HG02973 (cell line): Measurements from ENCODE around the gene TRAF7.
A peak's percentile ranks its signal among the peaks of the same experiment; 100 is the strongest.
"Not testable (repeated sequence)": the region's sequence is repeated elsewhere in the genome, so short reads cannot be mapped to it uniquely, and the experiment has no call there.

ENCODE experiments used
- ATAC-seq: cut with Tn5 transposase; IDR thresholded peaks from one replicate; pipeline ENCODE4 v1.9.1; 2021; ENCODE audit warnings: moderate library complexity; ENCODE audit not compliant: unreplicated experiment

Gene TRAF7

DNA sequence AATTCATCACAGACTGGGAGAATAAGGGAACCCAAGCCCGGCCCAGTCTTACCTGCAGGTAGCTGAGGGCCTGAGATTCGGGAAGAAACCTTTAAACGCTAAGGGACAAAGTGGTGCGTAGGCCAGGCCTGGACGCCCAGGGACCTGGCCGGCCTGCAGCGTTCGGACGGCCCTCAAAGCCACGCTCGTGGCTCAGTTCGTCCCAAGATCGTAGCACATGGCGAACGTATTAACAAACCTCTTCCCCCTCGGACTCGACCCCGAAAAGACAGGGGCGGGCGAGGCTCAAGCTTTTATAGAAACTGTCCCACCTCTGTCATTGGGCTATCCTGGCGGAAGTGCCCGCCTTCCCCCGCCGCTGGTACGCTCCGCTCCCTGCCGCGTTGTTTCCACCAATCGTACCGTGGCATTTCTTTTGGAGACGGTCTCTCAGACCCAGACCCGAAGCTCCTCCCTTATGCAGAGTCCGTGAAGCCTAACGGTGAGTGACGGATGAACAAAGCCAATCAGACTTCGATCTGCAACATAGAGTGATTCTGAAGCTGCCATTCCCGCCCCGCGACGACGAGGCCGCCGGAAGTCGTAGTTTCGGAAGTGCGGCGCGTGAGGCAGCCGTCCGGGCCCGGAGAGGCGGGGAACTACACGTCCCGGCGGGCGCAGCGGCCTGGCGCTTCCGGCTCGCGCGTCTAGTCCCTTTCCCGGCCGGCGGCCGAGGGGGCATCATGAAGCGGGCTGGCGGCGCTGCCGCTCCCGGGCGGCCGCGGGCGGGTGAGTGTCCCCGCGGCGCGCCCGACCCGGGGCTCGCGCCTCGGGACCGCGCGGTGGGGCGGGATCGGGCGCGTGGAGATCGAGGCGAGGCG lies at the start of gene TRAF7:
Gene TRAF7 (plus strand): TSS at position 692 of the 860 bp plus-strand sequence. CDS start 8,139 bp downstream, outside the sequence.
- ATAC-seq: peak; percentile 77

DNA sequence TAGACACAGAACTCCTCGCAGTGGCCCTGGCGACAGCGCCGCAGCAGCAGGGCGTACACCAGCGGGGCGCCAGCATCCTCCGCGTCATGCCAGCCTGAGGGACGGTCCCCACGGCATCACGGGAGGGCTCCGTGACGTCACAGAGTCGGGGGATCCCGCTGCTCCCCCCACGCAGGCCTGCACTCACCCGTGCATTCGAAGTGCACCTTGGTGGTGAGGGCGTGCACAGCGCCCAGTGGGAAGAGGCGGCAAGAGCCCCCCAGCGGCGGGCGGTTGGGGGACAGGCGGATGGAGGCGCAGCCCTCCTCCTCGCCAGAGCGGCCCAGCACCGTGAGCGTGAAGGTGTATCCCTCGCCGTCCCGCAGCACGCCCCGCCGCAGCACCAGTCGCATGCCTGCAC lies 49.4 kb upstream of the TRAF7 start:
- not testable (repeated sequence) for ATAC-seq

DNA sequence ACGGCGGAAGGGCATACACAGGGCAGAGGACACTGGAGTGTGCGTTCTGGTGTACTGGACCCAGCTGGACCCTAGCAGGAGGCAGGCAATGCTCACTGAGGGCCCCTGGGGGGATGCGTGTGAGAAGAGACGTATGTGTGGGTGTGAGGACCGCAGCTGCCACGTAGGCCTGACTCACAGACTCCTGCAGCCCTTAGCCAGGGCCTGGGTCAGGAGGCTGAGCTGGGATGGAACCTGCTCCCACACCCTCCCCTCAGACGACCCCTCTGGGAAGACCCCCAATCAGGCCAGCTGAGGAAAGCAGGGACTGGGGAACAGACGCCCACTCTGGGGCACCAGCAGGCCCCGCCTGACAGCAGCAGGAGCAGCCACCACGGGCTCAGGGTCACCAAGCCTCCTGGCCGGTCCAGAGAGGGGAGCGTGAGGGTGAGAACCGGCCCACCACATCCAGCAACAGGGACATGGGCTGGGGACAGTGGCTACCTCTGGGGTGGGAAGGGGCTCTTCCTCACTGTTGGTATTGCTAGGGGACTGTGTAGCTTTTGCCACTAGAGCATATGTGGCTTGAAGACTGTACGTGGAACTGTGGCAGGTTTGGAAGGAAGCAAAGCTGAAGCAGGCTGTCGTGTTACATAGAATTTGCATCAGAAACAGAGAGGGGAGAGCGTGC lies 48.3 kb upstream of the TRAF7 start:
- ATAC-seq: not testable (repeated sequence)

DNA sequence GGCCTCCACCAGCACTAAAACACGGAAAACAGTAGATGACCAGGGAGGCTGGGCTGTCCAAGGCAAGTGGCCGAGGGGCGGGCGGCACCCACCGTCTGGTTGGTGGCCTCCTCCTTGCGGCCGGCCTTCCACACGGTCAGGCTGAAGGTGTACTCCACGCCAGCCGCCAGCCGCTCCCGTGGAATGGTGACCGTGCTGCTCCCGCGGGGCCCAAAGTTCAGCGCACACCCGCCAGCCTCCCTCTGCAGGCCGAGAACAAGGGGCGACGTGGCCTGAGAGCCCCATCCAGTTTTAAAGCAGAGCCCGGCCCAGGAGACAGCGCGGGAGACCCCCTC lies 47.8 kb upstream of the TRAF7 start:
- ATAC-seq: not testable (repeated sequence)

DNA sequence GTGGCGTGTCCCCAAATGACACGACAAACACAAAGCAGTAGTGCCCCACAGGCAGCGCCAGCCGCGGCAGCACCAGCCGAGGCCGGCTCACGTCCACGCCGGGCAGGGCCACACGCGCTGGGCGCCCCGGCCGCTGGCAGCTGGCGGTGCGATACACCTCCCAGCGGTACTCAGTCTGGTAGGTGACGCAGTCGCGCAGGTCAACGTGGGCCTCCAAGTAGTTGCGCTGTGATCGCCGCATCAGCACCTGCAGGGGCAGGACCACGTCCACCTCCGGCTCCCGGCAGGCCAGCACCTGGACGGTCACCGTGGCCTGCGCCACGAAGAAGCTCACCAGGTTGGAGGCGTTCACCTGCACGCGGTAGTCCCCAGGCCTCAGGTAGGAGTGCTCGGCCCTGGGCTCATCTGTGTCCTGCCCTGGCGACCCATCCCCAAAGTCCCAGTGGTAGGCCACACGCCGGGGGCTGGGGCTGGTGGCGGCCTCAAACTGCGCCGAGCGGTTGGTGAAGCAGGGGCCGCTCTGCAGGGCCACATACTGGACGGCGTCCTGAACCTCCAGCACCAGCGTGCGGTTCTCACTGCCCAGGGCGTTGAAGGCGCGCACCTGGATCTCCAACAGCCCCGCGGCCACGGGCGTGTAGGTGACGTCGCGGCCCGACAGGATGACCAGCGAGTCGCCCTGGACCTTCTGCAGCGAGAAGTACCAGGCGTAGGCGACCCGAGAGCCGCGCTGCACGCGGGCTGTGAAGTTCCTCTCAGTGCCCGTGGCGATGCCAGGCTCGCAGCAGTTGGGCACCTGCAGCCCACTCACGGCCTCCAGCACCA lies 46.9 kb upstream of the TRAF7 start:
- ATAC-seq: not testable (repeated sequence)

DNA sequence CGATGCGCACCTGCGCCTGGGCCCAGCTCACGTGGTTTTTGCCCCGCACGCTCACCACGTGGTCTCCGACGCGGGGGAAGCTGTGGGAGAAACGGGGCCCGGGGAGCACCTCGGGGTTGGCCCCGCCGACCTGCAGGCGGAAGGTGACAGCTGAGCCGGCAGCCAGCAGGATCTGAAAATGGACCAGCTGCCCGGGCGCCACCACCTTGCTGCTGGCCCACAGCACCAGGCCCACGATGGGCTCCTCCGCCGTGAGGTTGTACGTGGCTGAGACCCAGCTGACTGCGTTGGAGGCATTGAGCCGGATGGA lies 46.4 kb upstream of the TRAF7 start:
- ATAC-seq: not testable (repeated sequence)

DNA sequence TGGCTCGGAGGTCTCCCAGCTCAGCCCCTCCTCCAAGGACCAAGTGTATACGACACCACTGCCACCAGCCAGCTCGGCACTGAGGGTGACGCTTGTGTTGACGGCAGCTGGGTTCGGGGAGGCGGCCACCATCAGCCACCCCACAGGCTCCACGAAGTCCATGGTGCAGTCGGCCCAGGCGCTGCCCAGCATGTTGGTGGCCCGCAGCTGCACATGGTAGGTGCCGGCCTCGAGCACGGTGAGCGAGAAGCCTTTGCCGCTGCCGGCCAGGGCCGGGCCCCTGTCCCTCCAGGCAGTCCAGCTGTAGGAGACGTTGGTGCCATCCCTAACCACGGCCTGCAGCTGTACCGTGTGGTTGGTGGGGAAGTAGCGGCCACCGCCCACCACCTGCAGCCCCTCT lies 45.7 kb upstream of the TRAF7 start:
- not testable (repeated sequence) for ATAC-seq

DNA sequence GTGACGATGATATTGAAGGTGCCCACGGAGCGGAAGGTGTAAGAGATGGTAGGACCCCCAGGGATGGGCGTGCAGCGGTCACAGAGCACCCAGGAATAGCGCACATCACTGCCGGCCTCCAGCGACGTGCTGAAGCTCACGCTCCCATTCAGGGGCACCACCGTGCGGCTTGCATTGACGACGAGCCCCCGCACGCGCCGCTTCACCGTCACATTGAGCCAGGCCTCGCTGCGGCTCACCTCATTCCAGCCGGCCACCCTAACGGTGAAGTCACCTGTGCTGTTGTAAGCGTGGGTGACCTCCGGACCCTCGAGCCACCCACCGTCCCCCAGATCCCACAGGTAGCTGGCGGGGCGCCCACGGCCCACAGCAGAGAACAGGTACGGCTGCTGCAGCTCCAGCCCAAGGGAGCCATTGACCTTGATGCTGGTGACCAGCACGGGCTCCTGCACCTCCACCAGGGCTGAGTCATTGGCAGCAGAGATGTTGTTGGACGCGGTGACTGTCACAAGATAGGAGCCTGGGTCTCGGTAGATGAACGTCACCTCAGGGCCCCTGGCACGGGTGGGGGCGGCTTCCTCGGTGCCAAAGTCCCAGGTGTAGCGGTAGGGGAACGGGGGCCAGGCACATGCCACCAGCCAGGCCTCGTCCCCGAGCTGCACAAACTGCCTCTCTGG lies 45.1 kb upstream of the TRAF7 start:
- not testable (repeated sequence) for ATAC-seq

DNA sequence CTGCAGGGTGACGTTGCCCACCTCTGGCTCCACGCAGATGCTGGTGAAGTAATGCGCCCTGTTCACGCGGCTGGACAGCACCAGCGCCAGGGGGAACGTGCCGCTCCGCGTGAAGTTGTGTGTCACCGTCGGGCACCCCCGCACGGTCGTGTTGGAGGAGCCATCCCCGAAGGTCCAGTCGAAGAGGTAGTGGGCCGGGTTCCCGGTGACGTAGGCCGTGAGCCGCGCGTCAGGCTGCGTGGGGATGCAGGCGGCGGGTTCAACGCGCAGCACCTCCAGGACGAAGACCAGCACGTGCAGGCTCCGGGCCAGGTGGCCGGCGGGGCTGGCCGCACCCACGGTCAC lies 44.6 kb upstream of the TRAF7 start:
- ATAC-seq: not testable (repeated sequence)

DNA sequence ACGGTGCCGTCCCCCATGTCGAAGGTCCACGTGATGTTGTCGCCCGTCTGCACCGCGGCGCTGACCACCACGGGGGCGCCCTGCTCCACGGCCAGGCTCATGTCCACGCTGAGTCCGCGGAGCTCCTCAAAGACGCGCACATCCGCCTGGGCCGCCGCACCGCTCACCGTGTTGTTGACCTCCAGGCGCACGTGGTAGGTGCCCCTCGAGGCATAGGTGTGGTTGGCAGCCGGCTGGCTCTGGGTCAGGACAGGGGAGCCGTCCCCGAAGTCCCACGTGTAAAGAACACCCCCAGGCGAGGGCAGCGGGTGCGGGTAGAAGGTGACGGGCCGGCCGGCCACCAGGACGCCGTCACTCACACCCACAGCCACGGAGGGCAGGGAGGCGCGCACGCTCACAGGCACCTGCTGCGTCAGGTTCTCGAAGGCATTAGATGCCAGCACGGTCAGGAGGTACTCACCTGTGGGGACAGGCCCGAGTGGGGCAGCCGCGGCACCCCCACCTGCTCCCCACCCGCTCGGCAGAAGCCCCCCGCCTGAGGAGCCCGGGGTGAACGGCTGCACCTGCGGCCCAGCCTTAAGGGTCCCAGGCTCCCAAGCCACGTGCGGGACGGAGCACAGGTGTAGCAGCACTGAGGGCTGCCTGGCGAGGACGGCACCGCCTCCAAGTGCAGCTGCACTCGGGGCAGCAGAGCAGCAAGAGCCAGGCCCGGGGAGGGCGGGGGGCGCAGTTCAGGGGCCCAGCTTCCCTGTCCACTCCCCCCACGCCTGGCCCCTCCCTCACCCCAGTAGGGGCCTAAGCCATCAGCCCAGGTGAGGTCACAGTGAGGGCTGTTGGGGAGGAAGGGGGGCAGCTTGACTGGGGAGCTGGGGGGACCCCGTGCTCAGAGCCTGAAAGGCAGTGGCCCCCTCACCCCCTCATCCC lies 43.9 kb upstream of the TRAF7 start:
- ATAC-seq: not testable (repeated sequence)

DNA sequence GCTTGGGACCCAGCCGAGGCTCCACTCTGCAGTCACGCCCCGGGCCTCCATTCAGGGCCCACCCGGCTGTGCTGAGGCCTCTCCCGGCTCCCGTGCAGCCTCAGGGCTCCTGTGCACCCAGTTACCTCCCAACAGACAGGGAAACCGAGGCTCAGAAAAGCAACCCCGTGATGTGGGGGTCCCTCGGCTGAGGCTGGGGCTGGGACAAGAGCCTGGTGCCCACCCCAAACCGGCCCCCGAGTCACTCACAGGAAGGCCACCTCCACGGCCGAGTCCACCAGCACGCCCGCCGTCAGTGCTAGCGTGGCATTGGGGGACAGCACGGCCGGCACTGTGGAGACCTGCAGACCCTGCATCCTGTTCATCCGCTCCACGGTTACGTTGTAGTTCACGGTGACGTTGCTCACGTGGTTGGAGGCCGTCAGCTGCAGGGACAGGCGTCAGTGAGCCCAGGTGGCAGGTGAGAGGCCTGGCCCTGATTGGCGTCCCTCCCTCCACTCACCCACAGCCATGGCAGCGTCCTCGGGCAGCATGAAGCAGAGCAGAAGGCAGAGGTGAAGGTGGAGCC lies 43.0 kb upstream of the TRAF7 start:
- ATAC-seq: not testable (repeated sequence)

DNA sequence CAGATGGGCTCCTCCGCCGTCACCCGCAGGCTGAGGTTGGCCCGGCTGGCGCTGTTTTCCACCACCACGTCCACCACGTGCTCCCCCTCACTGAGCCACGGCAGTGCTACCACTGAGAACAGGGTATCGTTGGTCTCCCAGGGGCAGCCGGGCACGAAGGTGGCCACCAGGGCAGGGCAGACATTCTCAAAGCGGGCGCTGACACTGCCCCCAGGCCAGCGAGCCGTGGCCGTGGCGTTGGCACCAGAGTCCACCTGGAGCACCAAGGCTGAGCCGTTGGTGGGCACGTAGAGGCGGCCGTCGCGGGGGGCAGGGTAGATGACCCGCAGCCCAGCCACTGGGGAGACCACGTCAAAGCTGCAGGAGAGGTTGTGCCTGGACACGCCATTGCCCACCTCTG lies 41.4 kb upstream of the TRAF7 start:
- ATAC-seq: not testable (repeated sequence)

DNA sequence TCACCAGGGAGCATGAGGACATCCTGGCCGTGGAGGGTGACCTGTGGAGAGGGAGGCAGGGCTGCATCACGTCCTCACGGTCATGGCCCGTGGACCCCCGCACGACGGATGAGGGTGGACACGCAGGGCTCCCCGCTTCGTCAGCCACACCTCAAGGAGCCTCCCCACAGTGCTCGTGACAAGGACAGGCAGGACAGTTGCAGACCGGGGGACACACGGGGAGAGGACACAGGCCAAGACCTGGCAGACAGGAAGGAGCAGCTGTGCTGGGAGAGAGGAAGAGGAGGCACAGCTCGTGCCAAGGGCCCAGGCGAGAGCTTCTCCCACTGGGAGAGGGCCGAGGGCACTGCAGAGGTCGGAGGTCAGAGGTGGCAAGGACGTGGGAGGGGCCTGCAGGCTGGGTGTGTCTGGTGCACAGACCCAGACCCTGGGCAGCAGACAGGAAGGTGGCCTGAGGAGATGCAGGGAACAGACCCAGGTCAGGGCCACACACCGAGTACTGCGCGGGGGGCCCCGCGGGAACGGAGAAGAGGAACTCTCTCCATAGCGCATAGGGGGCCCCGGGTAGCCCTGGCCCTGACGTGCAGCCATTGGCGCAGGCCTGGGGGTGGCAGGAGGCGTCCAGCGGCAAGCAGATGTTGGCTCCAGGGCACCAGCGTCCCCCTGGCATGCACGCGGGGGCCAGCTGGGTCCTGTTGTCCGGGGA lies 40.5 kb upstream of the TRAF7 start:
- not testable (repeated sequence) for ATAC-seq

DNA sequence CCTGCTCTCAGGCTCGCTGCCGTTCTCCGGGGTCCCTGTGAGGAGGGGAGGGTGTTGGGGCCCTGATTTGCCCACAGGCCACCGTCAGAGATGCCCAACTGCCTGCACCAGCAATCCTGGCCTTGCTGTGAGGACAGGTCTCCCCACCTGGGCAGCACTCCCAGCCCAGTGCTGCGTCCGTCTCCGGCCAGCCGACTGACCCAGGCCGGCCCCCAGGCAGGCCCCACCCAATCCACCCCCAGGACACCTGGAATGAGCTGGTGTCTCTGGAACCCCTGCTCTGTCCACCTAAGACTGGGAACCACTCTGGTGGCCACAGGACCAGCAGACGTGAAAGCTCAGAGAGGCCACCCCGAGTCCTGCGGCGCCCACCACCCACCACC lies 40.0 kb upstream of the TRAF7 start:
- no peak for ATAC-seq

DNA sequence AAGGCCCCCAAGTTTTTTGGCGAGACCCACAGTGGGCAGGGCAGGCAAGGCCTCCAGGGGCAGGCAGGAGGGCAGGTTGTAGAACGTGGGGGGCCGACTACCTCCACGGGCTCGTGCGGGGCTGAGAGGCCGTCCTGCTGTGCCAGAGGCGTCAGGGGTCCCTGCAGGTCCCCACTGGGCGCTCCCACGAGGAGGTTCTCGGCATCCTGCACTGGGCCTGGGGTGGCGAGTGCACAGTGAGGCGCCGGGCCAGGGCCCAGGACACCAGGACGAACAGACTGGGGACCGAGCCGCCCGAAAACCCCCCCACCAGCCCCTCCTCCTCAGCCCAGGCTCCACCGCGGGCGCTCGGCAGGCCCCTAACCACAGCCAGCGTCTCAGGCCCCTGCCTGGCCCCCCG lies 39.2 kb upstream of the TRAF7 start:
- not testable (repeated sequence) for ATAC-seq

DNA sequence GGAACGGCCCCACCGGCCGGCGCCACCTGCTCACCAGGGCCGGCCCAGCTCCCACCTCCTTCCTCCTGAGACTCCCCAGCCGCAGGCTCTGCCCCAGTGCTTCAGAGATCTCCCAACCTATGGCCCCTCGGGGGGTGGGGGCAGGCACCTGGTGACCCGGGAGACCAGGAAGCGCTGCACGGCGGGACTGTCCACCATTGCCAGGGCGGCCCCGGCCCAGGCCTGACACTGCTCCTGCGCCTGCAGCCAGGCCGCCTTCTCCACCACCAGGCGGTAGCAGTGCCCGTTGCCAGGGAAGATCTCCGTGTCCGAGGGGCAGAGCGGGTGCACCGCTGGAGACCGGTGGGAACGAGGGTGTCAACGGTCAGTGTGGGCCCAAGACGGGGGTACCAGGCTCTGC lies 38.2 kb upstream of the TRAF7 start:
- not testable (repeated sequence) for ATAC-seq

DNA sequence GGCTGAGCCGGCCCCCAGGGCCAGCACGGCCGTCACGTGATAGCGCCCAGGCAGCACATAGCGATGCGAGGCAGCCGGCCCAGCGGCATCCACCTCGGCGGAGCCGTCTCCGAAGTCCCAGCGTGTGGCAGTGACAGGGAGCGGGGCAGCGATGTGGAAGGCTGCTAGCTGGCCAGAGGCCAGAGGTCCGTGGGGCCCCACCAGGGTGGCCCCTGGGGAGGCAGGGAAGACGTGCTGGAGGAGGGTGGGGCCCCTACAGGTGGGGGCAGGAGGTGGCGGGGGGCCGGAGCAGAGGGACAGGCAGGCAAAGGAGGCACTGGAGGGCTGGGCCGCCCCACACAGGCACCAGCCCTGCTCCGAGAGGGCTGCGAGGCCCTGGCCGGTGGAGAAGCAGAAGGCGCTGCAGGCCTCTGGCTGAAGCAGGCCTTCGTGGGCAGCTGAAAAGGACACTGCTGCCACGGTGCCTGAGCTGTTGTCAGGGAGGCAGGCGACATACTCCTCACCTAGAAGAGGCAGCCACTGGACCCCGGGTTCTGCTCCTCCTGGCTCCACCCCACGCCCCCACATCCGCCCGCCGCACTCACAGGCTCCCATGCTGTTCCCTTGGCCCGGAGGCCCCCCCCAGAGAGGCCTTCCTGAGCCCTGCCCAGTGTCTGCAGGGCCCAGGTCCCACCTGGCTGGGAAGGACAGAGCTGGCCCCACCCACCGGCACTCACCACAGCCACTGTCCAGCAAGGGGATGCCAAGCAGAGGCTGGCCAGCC lies 37.4 kb upstream of the TRAF7 start:
- not testable (repeated sequence) for ATAC-seq

DNA sequence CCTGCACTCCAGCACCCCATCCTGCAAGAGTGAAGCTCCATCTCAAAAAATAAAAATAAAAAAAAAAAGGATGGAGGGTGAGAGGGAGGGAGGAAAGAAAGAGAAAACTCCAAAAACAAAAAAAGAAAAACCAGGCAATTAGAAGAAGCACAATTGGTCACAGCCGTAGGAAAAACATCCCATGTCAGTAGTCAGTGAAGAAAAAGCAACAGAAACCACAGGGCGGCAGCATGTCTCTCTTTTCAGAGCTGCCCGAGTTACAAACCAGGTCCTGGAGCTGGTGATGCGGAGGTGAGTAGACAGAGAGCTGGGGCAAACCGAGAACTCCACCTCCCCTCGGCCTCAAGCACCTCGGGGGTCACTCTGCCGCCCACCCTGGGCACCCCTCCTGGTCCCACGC lies 34.3 kb upstream of the TRAF7 start:
- not testable (repeated sequence) for ATAC-seq
